IMR-90 (cell line): ENCODE data around the gene TP53BP2. TPM values are rescaled to one million over a fixed set of nuclear protein-coding genes. Genes with fewer than 3 reads are reported as not detected.

Experiments
- ATAC-seq: fragments of 200-7000 bp; cut with Tn5 transposase; 2 replicates; pipeline ENCODE4 v1.9.1; 2020; ENCODE audit warnings: low read depth, mild to moderate bottlenecking, moderate library complexity
- BruUV-seq: library from RNA; stranded (reverse); fragments of 400-500 nt; replicated peaks from 2 replicates; lab custom pipeline; 2021; lab: Mats Ljungman, UMichigan
- CTCF ChIA-PET: fragments of 300-600 bp; formaldehyde crosslinking; extraction: SDS; loops from one replicate; lab custom pipeline; 2021; ENCODE audit warnings: antibody characterized with exemption; lab: Yijun Ruan, JAX
- POLR2A ChIA-PET: fragments of 300-600 bp; sonication (Branson Sonifier 250); formaldehyde crosslinking; loops from one replicate; lab custom pipeline; 2022; ENCODE audit warnings: antibody characterized with exemption; ENCODE audit not compliant: unreplicated experiment; lab: Charles Lee
- DNase-seq: peaks from one replicate; pipeline ENCODE4 v3.0.0; 2013
- H2AFZ ChIP-seq: replicated peaks from 2 replicates; pipeline ENCODE3; 2013; ENCODE audit warnings: low read length, mild to moderate bottlenecking; ENCODE audit not compliant: poor library complexity
- H2AK5ac ChIP-seq: 2 replicates; pipeline ENCODE4 v1.6.1; 2013; ENCODE audit warnings: low read depth, low read length, inconsistent platforms
- H2AK9ac ChIP-seq: replicated peaks from 2 replicates; pipeline ENCODE3; 2013; ENCODE audit warnings: mild to moderate bottlenecking, low read depth, low read length, moderate library complexity; ENCODE audit not compliant: poor library complexity
- H2BK120ac ChIP-seq: 2 replicates; pipeline ENCODE4 v1.6.1; 2013; ENCODE audit warnings: low read depth, low read length, inconsistent platforms
- H2BK15ac ChIP-seq: 3 replicates; pipeline ENCODE4 v1.6.1; 2013; ENCODE audit warnings: low read depth, low read length, inconsistent platforms
- H2BK20ac ChIP-seq: 2 replicates; pipeline ENCODE4 v1.6.1; 2013; ENCODE audit warnings: low read depth, mild to moderate bottlenecking, inconsistent platforms, low read length, moderate library complexity
- H2BK5ac ChIP-seq: 2 replicates; pipeline ENCODE4 v1.6.1; 2013; ENCODE audit warnings: mild to moderate bottlenecking, low read depth, low read length, inconsistent platforms; ENCODE audit not compliant: poor library complexity, severe bottlenecking
- H3K14ac ChIP-seq: replicated peaks from 2 replicates; pipeline ENCODE4 v1.6.1; 2013; ENCODE audit warnings: low read depth, low read length, inconsistent platforms
- H3K18ac ChIP-seq: 2 replicates; pipeline ENCODE4 v1.6.1; 2013; ENCODE audit warnings: low read depth, low read length, control low read depth
- H3K23ac ChIP-seq: 2 replicates; pipeline ENCODE4 v1.6.1; 2013; ENCODE audit warnings: low read depth, low read length, inconsistent platforms
- H3K27ac ChIP-seq: 2 replicates; pipeline ENCODE4 v1.5.1; 2013; ENCODE audit warnings: mild to moderate bottlenecking, control low read depth, low read length; ENCODE audit not compliant: insufficient read depth
- H3K27me3 ChIP-seq: 2 replicates; pipeline ENCODE4 v1.6.1; 2013; ENCODE audit warnings: low read length; ENCODE audit not compliant: control insufficient read depth, insufficient read depth
- H3K36me3 ChIP-seq: 2 replicates; pipeline ENCODE4 v1.6.1; 2013; ENCODE audit warnings: low read length, mixed read lengths; ENCODE audit not compliant: control insufficient read depth, insufficient read depth
- H3K4ac ChIP-seq: 2 replicates; pipeline ENCODE4 v1.6.1; 2013; ENCODE audit warnings: low read depth, low read length, inconsistent platforms
- H3K4me1 ChIP-seq: 2 replicates; pipeline ENCODE4 v1.6.1; 2013; ENCODE audit warnings: low read length, mixed read lengths; ENCODE audit not compliant: control insufficient read depth, insufficient read depth
- H3K4me2 ChIP-seq: 2 replicates; pipeline ENCODE4 v1.6.1; 2013; ENCODE audit warnings: low read depth, mild to moderate bottlenecking, control low read depth, low read length, moderate library complexity
- H3K4me3 ChIP-seq: 2 replicates; pipeline ENCODE4 v1.5.1; 2013; ENCODE audit warnings: low read depth, mild to moderate bottlenecking, control low read depth, low read length, moderate library complexity; ENCODE audit not compliant: insufficient read depth
- H3K56ac ChIP-seq: 2 replicates; pipeline ENCODE4 v1.6.1; 2013; ENCODE audit warnings: low read length, inconsistent platforms; ENCODE audit not compliant: insufficient read depth; ENCODE audit errors: extremely low read depth
- H3K79me1 ChIP-seq, 2 experiments: 2 replicates each; pipeline ENCODE4 v1.6.1; 2013; ENCODE audit warnings: low read length in 2 of 2, inconsistent platforms in 1 of 2, low read depth in 1 of 2
- H3K9ac ChIP-seq: 2 replicates; pipeline ENCODE4 v1.6.1; 2013; ENCODE audit warnings: low read depth, low read length, control low read depth
- H3K9me1 ChIP-seq: 2 replicates; pipeline ENCODE4 v1.6.1; 2013; ENCODE audit warnings: low read length, inconsistent platforms; ENCODE audit not compliant: insufficient read depth
- H3K9me3 ChIP-seq: 2 replicates; pipeline ENCODE4 v1.6.1; 2013; ENCODE audit warnings: low read length; ENCODE audit not compliant: control insufficient read depth, insufficient read depth
- H4K20me1 ChIP-seq: 2 replicates; pipeline ENCODE4 v1.6.1; 2013; ENCODE audit warnings: low read length, inconsistent platforms; ENCODE audit not compliant: insufficient read depth
- H4K5ac ChIP-seq: 2 replicates; pipeline ENCODE4 v1.6.1; 2013; ENCODE audit warnings: mild to moderate bottlenecking, low read depth, low read length, control low read depth
- H4K8ac ChIP-seq, 2 experiments: 2 replicates each; pipeline ENCODE4 v1.6.1; 2013; ENCODE audit warnings: low read depth in 2 of 2, low read length in 2 of 2, control low read depth in 1 of 2, inconsistent platforms in 1 of 2
- H4K91ac ChIP-seq: 2 replicates; pipeline ENCODE4 v1.6.1; 2013; ENCODE audit warnings: low read depth, low read length, inconsistent platforms; ENCODE audit not compliant: insufficient read depth
- BHLHE40 ChIP-seq: fragments of 150-350 bp; IDR thresholded peaks from 2 replicates; pipeline ENCODE4 v1.6.1; 2016; ENCODE audit warnings: mild to moderate bottlenecking, low read depth, low read length
- CEBPB ChIP-seq: IDR thresholded peaks from 2 replicates; pipeline ENCODE4 v1.6.1; 2012; ENCODE audit warnings: low read depth, low read length, improper control_type of control experiment
- CHD1 ChIP-seq: IDR thresholded peaks from 2 replicates; pipeline ENCODE4 v1.6.1; 2012; ENCODE audit warnings: low read depth, low read length, improper control_type of control experiment
- ELK1 ChIP-seq: fragments of 150-350 bp; IDR thresholded peaks from 2 replicates; pipeline ENCODE4 v1.6.1; 2016; ENCODE audit warnings: low read depth, mild to moderate bottlenecking, low read length, moderate library complexity, borderline replicate concordance
- FOS ChIP-seq: fragments of 150-350 bp; IDR thresholded peaks from 2 replicates; pipeline ENCODE4 v1.6.1; 2016; ENCODE audit warnings: low read depth, low read length
- MAFK ChIP-seq: IDR thresholded peaks from 2 replicates; pipeline ENCODE4 v1.6.1; 2012; ENCODE audit warnings: low read depth, low read length, improper control_type of control experiment
- MAZ ChIP-seq: IDR thresholded peaks from 2 replicates; pipeline ENCODE4 v1.6.1; 2012; ENCODE audit warnings: low read depth, mild to moderate bottlenecking, low read length, improper control_type of control experiment, moderate library complexity, borderline replicate concordance
- MXI1 ChIP-seq: IDR thresholded peaks from 2 replicates; pipeline ENCODE4 v1.6.1; 2012; ENCODE audit warnings: low read depth, mild to moderate bottlenecking, low read length, moderate library complexity, borderline replicate concordance
- NFE2L2 ChIP-seq: fragments of 150-350 bp; IDR thresholded peaks from 2 replicates; pipeline ENCODE4 v1.6.1; 2016; ENCODE audit warnings: low read depth, mild to moderate bottlenecking, low read length
- POLR2A ChIP-seq: IDR thresholded peaks from 2 replicates; pipeline ENCODE4 v1.6.1; 2012; ENCODE audit warnings: mild to moderate bottlenecking, low read depth, low read length
- RAD21 ChIP-seq: IDR thresholded peaks from 2 replicates; pipeline ENCODE4 v1.6.1; 2012; ENCODE audit warnings: low read length, improper control_type of control experiment
- RCOR1 ChIP-seq: IDR thresholded peaks from 2 replicates; pipeline ENCODE4 v1.6.1; 2012; ENCODE audit warnings: mild to moderate bottlenecking, low read length, improper control_type of control experiment; ENCODE audit not compliant: insufficient replicate concordance
- RFX5 ChIP-seq: IDR thresholded peaks from 2 replicates; pipeline ENCODE4 v1.8.0; 2012; ENCODE audit warnings: low read depth, mild to moderate bottlenecking, low read length, moderate library complexity
- SMC3 ChIP-seq: fragments of 150-350 bp; IDR thresholded peaks from 2 replicates; pipeline ENCODE4 v1.6.1; 2016; ENCODE audit warnings: low read depth, mild to moderate bottlenecking, antibody characterized with exemption, low read length, moderate library complexity
- USF2 ChIP-seq: fragments of 150-350 bp; IDR thresholded peaks from 2 replicates; pipeline ENCODE4 v1.6.1; 2017; ENCODE audit warnings: mild to moderate bottlenecking, antibody characterized with exemption, low read length, low read depth
- WGBS, 2 experiments: methylation state at CpG; one replicate each; pipeline versions ENCODE4 v1.1.5 to v1.1.7; 2013; ENCODE audit warnings: missing lambda C conversion rate in 2 of 2; ENCODE audit not compliant: insufficient read length in 1 of 2; ENCODE audit errors: extremely low coverage in 2 of 2; 5-methylcytosine and 5-hydroxymethylcytosine counted together
- dilution Hi-C: fragments of 300-500 bp; cut with HindIII; formaldehyde crosslinking; loops from one replicate; pipeline ENCODE4 v1.14.3; 2018; ENCODE audit warnings: low sequenced_read_pairs; ENCODE audit not compliant: unreplicated experiment
- in situ Hi-C: fragments of 300-500 bp; cut with MboI; formaldehyde crosslinking; loops from 3 replicates; pipeline ENCODE4 v1.14.3; 2019; ENCODE audit warnings: low sequenced_read_pairs, inconsistent platforms, mixed read lengths
- intact Hi-C: fragments of 100-400 bp; cut with micrococcal nuclease; formaldehyde crosslinking; loops from 2 replicates; pipeline ENCODE4 v1.10.0; 2022
- polyA plus RNA-seq, 3 experiments: library from polyadenylated mRNA; depleted of rRNA; stranded (reverse); fragments of >200 nt; gene quantifications; 2 replicates each; pipeline ENCODE4 v1.2.3, GENCODE V29; 2012; ENCODE audit warnings: low replicate concordance in 1 of 3
- total RNA-seq: library from RNA; depleted of rRNA; stranded (reverse); fragments of >200 nt; gene quantifications from 2 replicates; pipeline ENCODE4 v1.2.3, GENCODE V29; 2012
- TF ChIP-seq, protein P1 (sequence below): conservative IDR thresholded peaks from 2 replicates; pipeline ENCODE4 v1.5.1; 2012; ENCODE audit warnings: mild to moderate bottlenecking, low read depth, low read length, improper control_type of control experiment

Gene TP53BP2
- total and polyA plus RNA-seq, 2 of the 4 experiments (the other 2 are of a cell fraction): 19.9 to 35.0 TPM

DNA sequence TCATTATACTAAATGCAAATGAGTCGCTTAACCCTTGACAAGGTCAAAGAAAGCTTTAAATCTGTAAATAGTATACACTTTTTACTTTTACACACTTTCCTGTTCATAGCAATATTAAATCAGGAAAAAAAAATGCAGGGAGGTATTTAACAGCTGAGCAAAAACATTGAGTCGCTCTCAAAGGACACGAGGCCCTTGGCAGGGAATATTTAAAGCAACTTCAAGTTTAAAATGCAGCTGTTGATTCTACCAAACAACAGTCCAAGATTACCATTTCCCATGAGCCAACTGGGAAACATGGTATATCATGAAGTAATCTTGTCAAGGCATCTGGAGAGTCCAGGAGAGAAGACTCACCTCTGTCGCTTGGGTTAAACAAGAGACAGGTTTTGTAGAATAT lies 70.7 kb downstream of the TP53BP2 start:
- no CpG with 5 or more reads among the region's 4 CpGs for WGBS, 2 experiments
- no peak overlapping the region for H3K4me3 ChIP-seq
- in situ Hi-C loops: no loop called here
- POLR2A ChIA-PET: no interaction called here
- no peaks in the 10 kb centered on the region for H3K9me3 ChIP-seq
- peaks cover 15 to 35% of the 10 kb centered on the region in 2 experiments for H3K79me1 ChIP-seq
- BruUV-seq: TSS peak; percentile 98
- no peak overlapping the region for H2AFZ ChIP-seq
- H4K5ac ChIP-seq: no peak overlapping the region
- H2AK5ac ChIP-seq: no peak overlapping the region
- no peaks in the 10 kb centered on the region for H3K27me3 ChIP-seq
- no peak overlapping the region for H2AK9ac ChIP-seq
- H3K23ac ChIP-seq: no peak overlapping the region
- no peak overlapping the region for H3K4me2 ChIP-seq
- no peak overlapping the region for H2BK20ac ChIP-seq
- H3K9me1 ChIP-seq: peaks cover 12% of the 10 kb centered on the region
- H2BK120ac ChIP-seq: no peak overlapping the region
- no peak overlapping the region for H3K56ac ChIP-seq
- no peak overlapping the region for H3K14ac ChIP-seq
- H2BK5ac ChIP-seq: peak overlapping the region; percentile 24
- TF ChIP-seq MAZ (no peak), RCOR1 (no peak), USF2 (no peak), CHD1 (no peak), MXI1 (no peak), BHLHE40 (no peak), RFX5 (no peak), MAFK (no peak), SMC3 (no peak), ELK1 (no peak), CEBPB (no peak), NFE2L2 (no peak), FOS (no peak), RAD21 (no peak), POLR2A (no peak)
- TF ChIP-seq, protein P1, sequence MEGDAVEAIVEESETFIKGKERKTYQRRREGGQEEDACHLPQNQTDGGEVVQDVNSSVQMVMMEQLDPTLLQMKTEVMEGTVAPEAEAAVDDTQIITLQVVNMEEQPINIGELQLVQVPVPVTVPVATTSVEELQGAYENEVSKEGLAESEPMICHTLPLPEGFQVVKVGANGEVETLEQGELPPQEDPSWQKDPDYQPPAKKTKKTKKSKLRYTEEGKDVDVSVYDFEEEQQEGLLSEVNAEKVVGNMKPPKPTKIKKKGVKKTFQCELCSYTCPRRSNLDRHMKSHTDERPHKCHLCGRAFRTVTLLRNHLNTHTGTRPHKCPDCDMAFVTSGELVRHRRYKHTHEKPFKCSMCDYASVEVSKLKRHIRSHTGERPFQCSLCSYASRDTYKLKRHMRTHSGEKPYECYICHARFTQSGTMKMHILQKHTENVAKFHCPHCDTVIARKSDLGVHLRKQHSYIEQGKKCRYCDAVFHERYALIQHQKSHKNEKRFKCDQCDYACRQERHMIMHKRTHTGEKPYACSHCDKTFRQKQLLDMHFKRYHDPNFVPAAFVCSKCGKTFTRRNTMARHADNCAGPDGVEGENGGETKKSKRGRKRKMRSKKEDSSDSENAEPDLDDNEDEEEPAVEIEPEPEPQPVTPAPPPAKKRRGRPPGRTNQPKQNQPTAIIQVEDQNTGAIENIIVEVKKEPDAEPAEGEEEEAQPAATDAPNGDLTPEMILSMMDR: no peak
- DNase-seq (peak; percentile 30), ATAC-seq (no peak)
- no peak overlapping the region for H3K18ac ChIP-seq
- 0 out of 3 replicates have a peak overlapping the region, but pooled peaks have one; percentile 10 for H2BK15ac ChIP-seq
- intact Hi-C loops: no loop called here
- CTCF ChIA-PET: interaction anchor here (1.1 kb wide), 1 partner anchor 79 kb away, joined by 5 read pairs; no protein-coding TSS in a partner anchor
- dilution Hi-C loops: no loop called here
- peaks cover 12% of the 10 kb centered on the region for H4K20me1 ChIP-seq
- peaks cover 24% of the 10 kb centered on the region for H3K4me1 ChIP-seq
- no peak overlapping the region for H3K27ac ChIP-seq
- H3K36me3 ChIP-seq: peaks cover 60% of the 10 kb centered on the region
- H4K8ac ChIP-seq: no peak overlapping the region
- H4K91ac ChIP-seq: no peak overlapping the region
- no peak overlapping the region for H3K9ac ChIP-seq
- no peak overlapping the region for H3K4ac ChIP-seq
